GM12864 (cell line): ENCODE results near the gene BPGM.
"Not testable (repeated sequence)": the region's sequence is repeated elsewhere in the genome, so short reads cannot be mapped to it uniquely, and the experiment has no call there.

Experiments used
- DNase-seq: peaks from one replicate; pipeline ENCODE4 v3.0.0-alpha.2; 2011; ENCODE audit warnings: low read depth
- H3K4me3 ChIP-seq: 2 replicates; pipeline ENCODE4 v1.5.1; 2011; ENCODE audit warnings: mild to moderate bottlenecking, low read depth, low read length, control low read depth
- TF ChIP-seq, protein P1 (sequence below): IDR thresholded peaks from 2 replicates; pipeline ENCODE4 v1.5.1; 2011; ENCODE audit warnings: low read depth, mild to moderate bottlenecking, moderate library complexity, low read length, control low read depth, inconsistent platforms; ENCODE audit errors: missing control alignments

The BPGM gene

GRCh38 chr7:134676743-134677142 lies 30.1 kb downstream of the BPGM start:
- no peak overlapping the region for H3K4me3 ChIP-seq
- DNase-seq, result no peak
- TF ChIP-seq, protein P1, sequence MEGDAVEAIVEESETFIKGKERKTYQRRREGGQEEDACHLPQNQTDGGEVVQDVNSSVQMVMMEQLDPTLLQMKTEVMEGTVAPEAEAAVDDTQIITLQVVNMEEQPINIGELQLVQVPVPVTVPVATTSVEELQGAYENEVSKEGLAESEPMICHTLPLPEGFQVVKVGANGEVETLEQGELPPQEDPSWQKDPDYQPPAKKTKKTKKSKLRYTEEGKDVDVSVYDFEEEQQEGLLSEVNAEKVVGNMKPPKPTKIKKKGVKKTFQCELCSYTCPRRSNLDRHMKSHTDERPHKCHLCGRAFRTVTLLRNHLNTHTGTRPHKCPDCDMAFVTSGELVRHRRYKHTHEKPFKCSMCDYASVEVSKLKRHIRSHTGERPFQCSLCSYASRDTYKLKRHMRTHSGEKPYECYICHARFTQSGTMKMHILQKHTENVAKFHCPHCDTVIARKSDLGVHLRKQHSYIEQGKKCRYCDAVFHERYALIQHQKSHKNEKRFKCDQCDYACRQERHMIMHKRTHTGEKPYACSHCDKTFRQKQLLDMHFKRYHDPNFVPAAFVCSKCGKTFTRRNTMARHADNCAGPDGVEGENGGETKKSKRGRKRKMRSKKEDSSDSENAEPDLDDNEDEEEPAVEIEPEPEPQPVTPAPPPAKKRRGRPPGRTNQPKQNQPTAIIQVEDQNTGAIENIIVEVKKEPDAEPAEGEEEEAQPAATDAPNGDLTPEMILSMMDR, result no peak

DNA sequence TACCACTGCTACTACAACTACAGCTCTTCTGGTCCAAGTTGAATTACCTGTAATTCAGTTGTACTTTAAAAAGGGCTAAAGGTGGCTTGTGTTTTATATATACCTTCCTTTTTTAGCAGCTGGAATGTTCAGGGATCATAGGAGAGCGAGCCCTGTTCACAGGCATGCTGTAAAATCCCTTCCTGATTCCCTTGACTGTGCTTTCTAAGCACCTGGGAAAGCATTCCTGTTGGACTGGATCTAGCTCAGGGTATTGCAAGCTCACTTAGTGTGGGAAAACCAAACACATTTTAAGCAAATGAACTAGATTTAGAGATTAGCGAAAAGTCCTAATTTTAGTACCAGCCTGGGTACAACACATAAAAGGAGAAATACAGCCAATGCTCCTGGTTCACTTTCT lies 31.5 kb downstream of the BPGM start:
- no peak overlapping the region for H3K4me3 ChIP-seq
- DNase-seq, result no peak
- TF ChIP-seq, protein P1, result no peak

- DNase-seq, result no peak
- TF ChIP-seq, protein P1, result no peak
- H3K4me3 ChIP-seq, result no peak overlapping the region
These were observed 32.4 kb downstream of the BPGM start for GRCh38 chr7:134679006-134679405.

GRCh38 chr7:134684165-134684564 lies 37.5 kb downstream of the BPGM start:
- TF ChIP-seq, protein P1, result no peak
- DNase-seq, result no peak
- H3K4me3 ChIP-seq, result no peak overlapping the region

DNA sequence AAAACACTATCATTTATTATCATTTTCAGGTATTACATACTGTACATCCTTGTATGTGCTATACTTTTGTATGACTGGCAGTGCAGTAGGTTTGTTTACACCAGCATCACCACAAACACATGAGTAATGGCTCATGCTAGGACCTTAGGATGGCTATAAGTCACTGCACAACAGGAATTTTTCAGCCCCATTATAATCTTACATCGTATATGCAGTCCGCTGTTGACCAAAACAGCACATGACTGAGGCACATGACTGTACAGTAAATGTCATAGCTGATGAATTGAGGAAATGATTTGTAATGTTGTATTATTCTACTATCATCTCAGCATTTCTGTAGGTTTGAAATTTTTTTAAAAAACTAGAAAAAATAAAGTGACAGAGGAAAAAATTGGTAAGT lies 38.6 kb downstream of the BPGM start:
- TF ChIP-seq, protein P1, result no peak
- DNase-seq, result no peak

DNA sequence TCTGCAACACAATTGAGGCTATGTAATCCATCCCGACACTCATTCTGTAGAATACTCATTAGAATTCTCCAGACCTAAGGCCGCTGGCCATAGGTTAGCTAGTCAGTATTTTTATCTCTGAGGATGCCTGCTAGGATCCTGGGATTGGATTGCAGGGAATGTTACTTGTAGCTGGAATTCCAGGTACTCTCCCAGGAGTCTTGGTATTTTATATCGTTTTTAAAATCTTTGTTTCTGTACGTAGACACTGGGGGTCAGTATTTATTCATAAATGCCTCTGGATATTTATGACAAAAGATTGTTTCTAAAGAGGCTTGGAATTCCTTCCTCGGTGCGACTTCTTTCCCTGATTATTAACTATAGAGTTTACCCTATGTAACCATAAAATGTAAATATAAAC lies 40.1 kb downstream of the BPGM start:
- no peak overlapping the region for H3K4me3 ChIP-seq
- DNase-seq, result no peak
- TF ChIP-seq, protein P1, result no peak

More for the DNA sequence above, 38.6 kb downstream of the BPGM start:
- no peak overlapping the region for H3K4me3 ChIP-seq

DNA sequence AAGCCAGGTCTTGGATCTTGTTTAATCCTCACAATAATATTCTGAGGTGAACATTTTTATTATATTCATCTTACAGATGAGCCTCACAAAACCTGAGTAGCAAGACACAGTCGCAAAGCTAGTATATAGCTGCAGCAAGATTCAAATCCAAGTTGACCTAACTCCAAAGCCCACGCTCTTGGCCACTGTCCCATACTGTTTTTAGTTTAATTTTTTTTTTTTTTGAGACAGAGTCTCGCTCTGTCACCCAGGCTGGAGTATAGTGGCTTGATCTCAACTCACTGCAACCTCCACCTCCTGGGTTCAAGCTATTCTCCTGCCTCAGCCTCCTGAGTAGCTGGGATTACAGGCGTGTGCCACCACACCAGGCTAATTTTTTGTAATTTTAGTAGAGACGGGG lies 42.9 kb downstream of the BPGM start:
- H3K4me3 ChIP-seq, DNase-seq: not testable (repeated sequence)

DNA sequence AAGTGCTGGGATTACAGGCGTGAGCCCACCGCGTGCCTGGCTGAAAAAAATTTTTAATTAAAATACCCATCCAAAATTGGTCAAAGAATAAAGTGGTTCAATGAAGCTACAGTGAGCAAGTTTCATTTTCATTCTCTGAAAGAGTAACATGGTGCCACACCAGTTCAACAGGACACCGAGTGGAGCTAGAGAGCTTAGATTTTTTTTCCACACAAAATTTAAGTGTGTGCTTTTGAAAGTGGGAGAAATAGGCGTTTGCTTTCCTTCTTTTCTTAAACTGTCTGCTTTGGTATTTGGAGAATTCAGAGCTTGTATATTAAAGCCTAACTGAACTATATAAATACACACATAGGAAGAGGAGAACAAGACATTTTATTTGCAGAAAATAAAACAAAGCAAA lies 43.4 kb downstream of the BPGM start:
- TF ChIP-seq, protein P1, result peak; percentile 7
- DNase-seq, result no peak
- no peak overlapping the region for H3K4me3 ChIP-seq
